GM19463 (cell line): ENCODE measurements around the gene EEPD1.
"Not testable (repeated sequence)": the region's sequence is repeated elsewhere in the genome, so short reads cannot be mapped to it uniquely, and the experiment has no call there.

Experiments used
- ATAC-seq: cut with Tn5 transposase; IDR thresholded peaks from one replicate; pipeline ENCODE4 v1.9.1; 2021; ENCODE audit warnings: mild to moderate bottlenecking, moderate library complexity; ENCODE audit not compliant: unreplicated experiment

EEPD1 gene

DNA sequence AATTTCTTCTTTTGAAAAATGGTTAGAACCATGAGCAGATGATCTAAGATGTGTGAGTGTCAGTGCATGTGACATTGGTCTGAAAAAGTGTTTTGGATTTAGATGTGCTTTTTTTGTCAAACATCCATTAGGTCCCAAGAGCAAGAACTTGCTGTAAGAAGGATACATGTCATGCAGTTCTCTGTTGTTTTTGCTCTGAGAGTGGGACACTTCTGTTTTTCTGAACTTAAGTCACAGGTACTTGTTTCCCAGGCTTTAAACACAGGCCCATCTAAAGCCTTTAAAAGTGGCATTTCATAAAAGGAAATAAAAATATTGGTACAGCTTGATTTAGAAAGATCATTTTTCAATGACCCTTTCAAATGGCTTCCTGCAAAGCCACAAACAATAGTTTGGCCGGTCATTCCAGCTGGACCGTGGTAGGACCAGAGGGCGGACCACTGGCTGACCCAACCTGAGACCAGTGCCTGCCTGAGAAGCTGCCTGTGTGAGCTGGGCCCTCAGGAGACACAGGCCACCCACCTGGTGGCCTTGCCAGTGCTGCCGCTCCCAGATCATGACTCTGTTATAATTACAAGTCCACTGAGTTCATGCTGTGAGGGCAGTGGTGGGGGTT lies 92.7 kb downstream of the EEPD1 start:
- ATAC-seq, result no peak

GRCh38 chr7:36249091-36249490 lies 96.0 kb downstream of the EEPD1 start:
- ATAC-seq, result no peak

GRCh38 chr7:36253699-36254098 lies 100.6 kb downstream of the EEPD1 start:
- no peak for ATAC-seq

DNA sequence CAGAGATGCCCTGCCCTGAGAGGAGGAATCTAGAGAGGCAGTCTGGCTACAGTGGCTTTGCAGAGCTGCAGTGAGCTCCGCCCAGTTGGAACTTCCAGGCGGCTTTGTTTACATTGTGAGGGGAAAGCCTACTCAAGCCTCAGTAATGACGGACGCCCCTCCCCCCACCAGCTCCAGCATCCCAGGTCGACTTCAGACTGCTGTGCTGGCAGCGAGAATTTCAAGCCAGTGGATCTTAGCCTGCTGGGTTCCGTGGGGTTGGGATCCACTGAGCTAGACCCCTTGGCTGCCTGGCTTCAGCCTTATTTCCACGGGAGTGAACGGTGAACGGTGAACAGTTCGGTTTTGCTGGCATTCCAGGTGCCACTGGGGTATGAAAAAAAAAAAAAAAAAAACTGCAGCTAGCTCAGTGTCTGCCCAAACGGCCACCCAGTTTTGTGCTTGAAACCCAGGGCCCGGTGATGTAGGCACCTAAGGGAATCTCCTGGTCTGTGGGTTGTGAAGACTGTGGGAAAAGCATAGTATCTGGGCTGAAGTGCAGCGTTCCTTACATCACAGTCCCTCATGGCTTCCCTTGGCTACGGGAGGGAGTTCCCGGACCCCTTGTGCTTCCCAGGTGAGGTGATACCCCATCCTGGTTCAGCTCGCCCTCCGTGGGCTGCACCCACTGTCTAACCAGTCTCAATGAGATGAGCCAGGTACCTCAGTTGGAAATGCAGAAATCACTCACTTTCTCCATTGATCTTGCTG lies 105.6 kb downstream of the EEPD1 start:
- ATAC-seq, result not testable (repeated sequence)

GRCh38 chr7:36260481-36260880 lies 107.4 kb downstream of the EEPD1 start:
- no peak for ATAC-seq

DNA sequence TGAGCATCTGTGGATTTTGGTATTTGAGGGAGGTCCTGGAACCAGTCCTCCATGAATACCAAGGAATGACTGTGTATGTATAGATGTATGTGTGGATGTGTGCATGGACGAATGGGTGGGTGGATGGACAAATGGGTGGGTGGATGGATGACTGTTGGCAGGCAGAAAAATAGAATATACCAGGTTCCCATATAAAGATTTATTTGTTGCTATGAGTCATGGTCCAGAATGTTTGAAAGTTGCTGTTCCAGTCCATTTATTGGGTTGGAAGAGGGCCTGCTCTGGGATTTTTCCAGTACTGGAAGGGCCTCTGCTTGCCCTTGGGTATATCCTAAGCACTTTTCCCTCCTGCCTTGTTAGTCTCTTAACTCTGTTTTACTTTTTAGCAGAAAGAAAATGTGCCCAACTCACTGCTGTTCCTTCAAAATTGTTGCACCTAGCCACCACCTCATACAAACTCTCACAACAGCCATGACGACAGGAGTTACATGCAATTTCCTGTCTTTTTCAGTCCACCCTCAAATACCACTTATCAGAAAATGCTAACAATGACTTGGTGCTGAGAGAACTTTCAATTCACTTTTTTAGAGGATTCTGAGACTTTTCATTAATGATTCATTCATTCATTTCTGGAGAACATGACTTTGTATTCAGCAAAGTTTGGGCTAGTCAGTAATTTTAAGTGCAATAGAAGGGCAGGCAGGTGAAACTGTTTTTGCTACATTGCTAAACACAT lies 108.1 kb downstream of the EEPD1 start:
- ATAC-seq, result peak; percentile 56

GRCh38 chr7:36262309-36263094 lies 109.4 kb downstream of the EEPD1 start:
- ATAC-seq, result no peak

GRCh38 chr7:36263095-36263484 lies 110.0 kb downstream of the EEPD1 start:
- ATAC-seq, result no peak

DNA sequence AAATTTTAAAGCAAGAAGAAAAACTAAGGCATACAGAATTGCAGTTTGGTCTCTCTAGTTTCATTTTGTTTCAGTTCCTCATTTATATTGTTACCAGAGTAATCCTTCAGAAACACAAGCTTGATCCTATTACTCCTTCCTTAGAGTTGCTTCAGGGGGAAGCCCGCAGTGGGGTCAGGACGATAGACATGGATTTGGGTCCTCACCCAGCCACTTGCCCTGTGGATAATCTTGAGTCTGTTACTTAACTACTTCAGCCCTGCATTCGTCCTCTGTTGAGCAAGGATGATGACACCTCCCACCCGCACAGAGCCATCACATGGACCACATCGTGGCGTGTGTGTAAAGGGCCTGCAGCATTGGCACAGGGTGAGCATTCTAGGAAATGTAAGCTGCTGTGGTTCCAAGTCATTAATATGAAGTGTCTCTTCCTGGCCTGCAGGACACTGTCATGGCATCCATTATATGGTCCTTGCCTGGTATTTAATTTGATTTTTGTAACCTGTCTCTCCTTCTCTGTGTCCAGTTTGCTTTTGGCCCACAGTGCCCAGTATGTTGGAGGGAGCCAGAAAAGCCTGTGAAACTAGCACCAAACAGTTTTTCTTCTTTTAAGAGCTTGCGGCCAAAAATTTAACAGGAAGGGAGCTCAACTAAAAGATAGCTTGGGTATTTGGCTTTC lies 111.2 kb downstream of the EEPD1 start:
- ATAC-seq, result peak; percentile 38

GRCh38 chr7:36264913-36265516 lies 112.0 kb downstream of the EEPD1 start:
- no peak for ATAC-seq

DNA sequence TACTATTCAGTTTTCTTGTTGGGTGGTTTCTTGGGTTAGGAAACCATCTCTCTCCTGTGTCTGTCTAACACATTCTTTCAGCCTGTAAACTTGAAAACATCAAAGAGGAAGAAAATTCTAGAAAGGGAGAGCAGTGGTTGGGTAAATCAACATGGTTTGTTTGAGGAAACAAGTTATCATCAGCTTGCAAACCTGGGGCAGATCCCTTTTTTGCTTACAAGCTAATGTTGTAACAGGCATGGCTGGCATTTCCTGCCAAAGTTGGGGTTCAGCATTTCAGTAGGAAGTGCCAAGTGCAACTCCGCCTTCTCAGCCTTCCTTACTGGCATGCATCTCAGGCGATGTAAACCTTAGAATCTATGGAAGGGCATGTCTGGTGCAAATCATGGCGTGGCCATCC lies 112.6 kb downstream of the EEPD1 start:
- no peak for ATAC-seq

DNA sequence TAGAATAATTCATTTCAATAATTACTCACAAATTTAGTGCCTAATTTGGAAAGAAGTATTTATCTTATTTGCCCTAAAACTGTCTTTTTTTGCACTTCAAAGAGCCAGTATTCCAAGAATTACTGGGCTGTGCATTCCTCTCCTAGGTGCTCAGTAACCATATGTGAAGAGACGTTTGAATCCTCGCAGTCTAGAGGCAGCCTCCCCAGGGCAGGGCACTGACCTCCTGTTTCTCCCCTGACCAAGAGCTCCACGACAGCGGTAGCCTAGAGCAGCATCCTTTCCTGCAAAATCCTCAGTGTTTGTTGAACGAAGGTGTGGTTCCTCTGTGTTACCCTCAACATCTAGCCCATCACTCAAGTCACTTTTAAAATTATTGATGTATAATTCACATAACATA lies 113.1 kb downstream of the EEPD1 start:
- no peak for ATAC-seq

DNA sequence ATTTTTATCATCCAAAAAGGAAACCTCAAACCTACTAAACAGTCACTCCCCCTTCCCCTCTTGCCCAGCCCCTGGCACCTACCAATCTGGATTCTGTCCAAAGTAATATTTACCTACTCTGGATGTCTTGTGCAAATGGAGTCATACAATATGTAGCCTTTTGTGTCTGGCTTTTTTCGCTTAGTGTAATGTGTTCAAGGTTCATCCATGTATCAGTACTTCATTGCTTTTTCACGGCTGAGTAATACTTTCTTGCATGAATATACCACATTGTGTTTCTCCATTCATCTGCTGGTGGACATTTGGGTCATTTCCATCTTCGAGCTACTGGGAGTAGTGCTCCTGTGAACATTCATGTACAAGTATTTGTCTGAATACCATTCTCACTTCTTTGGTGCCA lies 113.6 kb downstream of the EEPD1 start:
- ATAC-seq, result no peak

- peak; percentile 85 for ATAC-seq
These were observed 119.1 kb downstream of the EEPD1 start for GRCh38 chr7:36272211-36272566.

DNA sequence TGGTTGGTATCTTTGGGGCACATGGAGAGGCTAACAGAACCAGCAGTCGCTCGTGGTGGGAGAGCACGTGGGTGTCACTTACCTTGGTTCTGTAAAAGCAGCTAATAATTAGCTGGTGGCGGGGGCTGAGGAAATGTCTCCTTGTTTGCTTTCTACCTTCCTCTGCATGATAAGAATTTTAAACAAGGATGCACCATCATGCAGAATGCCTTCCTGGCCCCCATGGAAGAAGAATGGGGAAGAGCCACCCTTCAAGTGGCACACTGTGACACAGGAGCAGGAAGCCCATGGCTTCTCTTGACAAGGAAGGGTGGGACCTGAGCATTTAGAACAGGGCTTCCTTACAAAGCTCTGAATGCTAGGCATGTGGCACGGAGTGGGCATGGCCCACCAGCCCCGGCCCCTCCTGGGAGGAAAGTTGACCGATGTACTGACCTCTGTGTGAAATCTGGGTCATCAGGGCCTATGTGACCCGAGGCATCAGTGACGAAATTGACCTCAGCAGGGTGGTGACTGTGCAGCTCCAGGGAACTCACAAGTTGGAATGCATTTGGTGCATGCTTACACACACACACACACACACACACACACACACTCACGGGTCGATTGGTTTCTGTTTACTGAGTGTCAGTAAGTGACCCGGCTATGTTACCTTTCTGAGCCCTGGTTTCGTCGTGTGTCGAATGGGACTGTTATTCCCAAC lies 119.7 kb downstream of the EEPD1 start:
- peak; percentile 42 for ATAC-seq

DNA sequence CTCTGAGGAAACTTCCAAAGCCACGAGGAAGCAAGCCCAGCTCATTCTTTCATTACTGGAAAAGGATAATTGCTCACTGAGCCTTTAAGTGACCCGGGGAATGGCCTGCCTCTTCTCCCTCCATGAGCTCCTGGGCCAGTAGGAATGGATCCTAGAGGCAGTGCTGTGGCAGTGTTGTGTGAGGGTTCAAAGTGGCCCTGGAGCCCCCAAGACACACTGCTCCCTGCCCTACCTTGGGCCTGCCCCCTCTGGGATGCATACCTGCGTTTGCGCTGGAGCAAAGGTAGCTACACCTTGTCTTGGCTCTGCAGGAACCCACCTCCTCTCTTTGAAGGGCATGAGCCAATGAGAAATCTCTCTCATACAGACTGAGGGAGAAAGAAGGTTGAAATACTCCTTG lies 120.8 kb downstream of the EEPD1 start:
- ATAC-seq, result no peak

DNA sequence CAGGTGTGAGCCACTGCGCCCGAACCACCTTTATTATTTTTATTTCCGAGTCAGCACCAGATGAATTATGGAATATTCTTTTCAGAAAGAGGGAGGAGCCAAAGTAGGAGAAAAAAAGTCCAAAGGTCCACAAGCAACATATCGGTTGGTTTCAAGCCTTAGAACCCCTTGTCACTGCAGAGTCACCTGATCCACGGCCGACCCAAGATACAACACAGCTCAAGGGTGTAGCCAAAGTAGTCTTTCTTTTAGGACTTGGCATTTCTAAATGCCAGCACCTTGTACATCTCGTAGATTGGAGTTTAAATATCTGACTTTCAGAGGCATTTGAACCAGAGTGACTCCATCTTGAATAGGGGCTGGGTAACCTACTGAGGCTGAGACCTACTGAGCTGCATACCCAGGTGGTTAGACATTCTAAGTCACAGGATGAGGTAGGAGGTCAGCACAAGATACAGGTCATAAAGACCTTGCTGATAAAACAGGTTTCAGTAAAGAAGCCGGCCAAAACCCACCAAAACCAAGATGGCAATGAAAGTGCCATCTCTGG lies 122.8 kb downstream of the EEPD1 start:
- ATAC-seq, result no peak

GRCh38 chr7:36276428-36277248 lies 123.6 kb downstream of the EEPD1 start:
- ATAC-seq, result no peak

GRCh38 chr7:36277249-36277542 lies 124.1 kb downstream of the EEPD1 start:
- ATAC-seq, result no peak
